ENCODE data around the gene GRIN1. TPM values are rescaled to one million over a fixed set of nuclear protein-coding genes. Genes with fewer than 3 reads are reported as not detected.

GRIN1 gene
- total and polyA plus RNA-seq, 2 of the 8 experiments (the other 6 are each of a cell fraction or from before 2014, with no cell fraction given): 0.48 to 2.1 TPM

GRCh38 chr9:137106662-137107250 is 32.2 kb upstream of the GRIN1 start:
- TF ChIP-seq KDM5A (IDR thresholded peaks at IDR 0.05; ENCODE audit: low read length) (no peak), TCF12 (IDR thresholded peaks at IDR 0.05; ENCODE audit: low read depth, low read length) (no peak), SAP30 (IDR thresholded peaks at IDR 0.05; ENCODE audit: insufficient read depth, insufficient replicate concordance, low read length) (no peak), USF2 (IDR thresholded peaks at IDR 0.05; ENCODE audit: low read length) (no peak), ATF2 (IDR thresholded peaks at IDR 0.05; ENCODE audit: low read length) (no peak), ASH2L (IDR thresholded peaks at IDR 0.05; ENCODE audit: low read length) (no peak), EGR1 (IDR thresholded peaks at IDR 0.05; ENCODE audit: borderline replicate concordance, low read depth, low read length) (no peak), POLR2A (IDR thresholded peaks at IDR 0.05; ENCODE audit: control extremely low read depth in 1 of 2, low read depth in 2 of 2, low read length in 2 of 2) (no peak), PHF8 (conservative IDR thresholded peaks at IDR 0.05; ENCODE audit: low read depth, low read length) (no peak), CHD1 (IDR thresholded peaks at IDR 0.05; ENCODE audit: low read depth, low read length) (no peak), TAF1 (IDR thresholded peaks at IDR 0.05; ENCODE audit: low read depth, low read length) (no peak)
- Histone ChIP-seq H3K79me1 (ENCODE audit: low read depth, low read length) (peaks cover 2% of the 10 kb centered on the region), H3K4me2 (ENCODE audit: insufficient read depth in 1 of 2, low read depth in 2 of 2, low read length in 2 of 2) (no peak overlapping the region), H3K14ac (ENCODE audit: insufficient read length) (no peak overlapping the region), H2AFZ (ENCODE audit: low read length) (no peak overlapping the region), H4K91ac (replicated peaks; ENCODE audit: insufficient read length, low read length) (no peak overlapping the region), H3K4ac (replicated peaks; ENCODE audit: insufficient read length, low read depth, low read length) (no peak overlapping the region), H3K79me2 (ENCODE audit: control insufficient read depth in 1 of 2, insufficient read depth in 2 of 2, low read length in 2 of 2) (no peaks in the 10 kb centered on the region), H3K27me3 (replicated peaks in 1 of 4; ENCODE audit: control insufficient read depth in 3 of 4, extremely low read depth in 1 of 4, insufficient read depth in 3 of 4, low read length in 3 of 4) (no peaks in the 10 kb centered on the region), H2BK20ac (ENCODE audit: low read length) (no peak overlapping the region), H3K18ac (ENCODE audit: extremely low read depth, low read length) (no peak overlapping the region), H2BK120ac (replicated peaks; ENCODE audit: low read depth, low read length) (no peak overlapping the region), H3K36me3 (ENCODE audit: control insufficient read depth in 2 of 4, insufficient read depth in 4 of 4, low read length in 3 of 4) (peaks cover 17 to 27% (median 24%) of the 10 kb centered on the region in 4 experiments; a peak in 7 of 8 replicates), H4K5ac (ENCODE audit: insufficient read length, low read depth, low read length) (no peak overlapping the region), H3K23ac (ENCODE audit: insufficient read length) (no peak overlapping the region), H4K8ac (ENCODE audit: extremely low read depth, insufficient read depth, low read length) (no peak overlapping the region; the same call in 1 of the 2 replicates), H3K23me2 (ENCODE audit: low read depth, low read length) (no peaks in the 10 kb centered on the region), H2BK15ac (ENCODE audit: low read length) (no peak overlapping the region), H2BK5ac (ENCODE audit: low read depth, low read length) (no peak overlapping the region), H4K20me1 (replicated peaks in 1 of 2; ENCODE audit: control insufficient read depth in 1 of 2, insufficient read depth in 2 of 2, low read length in 2 of 2) (peaks cover 0 to 2% of the 10 kb centered on the region in 2 experiments), H3K9ac (replicated peaks in 1 of 4; ENCODE audit: extremely low read depth in 1 of 4, low read depth in 3 of 4, low read length in 3 of 4) (no peak overlapping the region), H2BK12ac (ENCODE audit: low read depth, low read length) (no peak overlapping the region), H3K4me1 (replicated peaks in 1 of 4; ENCODE audit: control insufficient read depth in 3 of 4, insufficient read depth in 4 of 4, low read length in 3 of 4) (no peaks in the 10 kb centered on the region), H3K4me3 (ENCODE audit: extremely low read depth in 1 of 4, insufficient read depth in 2 of 4, low read depth in 3 of 4, low read length in 4 of 4) (no peak overlapping the region), H3K56ac (replicated peaks; ENCODE audit: insufficient read length, low read depth, low read length) (no peak overlapping the region), H3K9me3 (ENCODE audit: insufficient read depth in 2 of 2, low read depth in 1 of 2, low read length in 1 of 2) (peaks cover 18 to 19% of the 10 kb centered on the region in 2 experiments), H2AK5ac (ENCODE audit: low read depth, low read length) (no peak overlapping the region), H3K27ac (ENCODE audit: low read depth, low read length) (no peak overlapping the region)
- WGBS, 2 experiments (ENCODE audit: extremely low coverage in 1 of 2, insufficient coverage in 1 of 2, insufficient read length in 1 of 2, insufficient replicate concordance in 2 of 2, low coverage in 1 of 2, low lambda C conversion rate in 2 of 2, missing lambda C conversion rate in 1 of 2): 93% methylated on average over 20 of the region's 27 CpGs; no CpG with 5 or more reads in 1 of the 2 experiments
- ChIA-PET POLR2A (ENCODE audit: partially characterized antibody) (no interaction called here), CTCF (ENCODE audit: partially characterized antibody) (interaction anchor here (1.0 to 2.7 kb wide), 9 partner anchors 12 to 761 kb away, joined by 3 to 9 read pairs (median 3); no protein-coding TSS in a partner anchor)
- no peak for DNase-seq (ENCODE audit: low read depth in 1 of 2, low spot score in 2 of 2)
- FAIRE-seq: no peak

All from H1 (cell line).